B cell (primary cell): Measurements from ENCODE around the gene CLSTN2. TPM values are rescaled to one million over a fixed set of nuclear protein-coding genes. Genes with fewer than 3 reads are reported as not detected.

ENCODE experiments used
- ATAC-seq: fragments of 200-7000 bp; cut with Tn5 transposase; one replicate; pipeline ENCODE4 v1.10.0; 2021; ENCODE audit warnings: low read depth, mild to moderate bottlenecking, moderate number of reproducible peaks, moderate library complexity
- CTCF ChIA-PET: fragments of 350-600 bp; sonication (Branson Sonifier 250); formaldehyde crosslinking; loops from one replicate; lab custom pipeline; 2021; ENCODE audit warnings: antibody characterized with exemption, inconsistent platforms; lab: Charles Lee
- POLR2A ChIA-PET: fragments of 350-600 bp; sonication (Branson Sonifier 250); formaldehyde crosslinking; loops from one replicate; lab custom pipeline; 2021; ENCODE audit warnings: antibody characterized with exemption; lab: Charles Lee
- DNase-seq: peaks from one replicate; pipeline ENCODE4 v3.0.0; 2013
- H2AFZ ChIP-seq: 2 replicates; pipeline ENCODE4 v1.6.1; 2012; ENCODE audit warnings: mild to moderate bottlenecking, low read depth, low read length; ENCODE audit not compliant: insufficient read depth, poor library complexity, severe bottlenecking
- H3K27ac ChIP-seq, 2 donors: 1 replicate in 1 of 2; 2 replicates in 1 of 2; pipeline ENCODE4 v1.5.1; 2012 to 2013; ENCODE audit warnings: low read length in 2 of 2, mild to moderate bottlenecking in 2 of 2, moderate library complexity in 1 of 2
- H3K27me3 ChIP-seq, 4 experiments: fragments of 200-600 bp in 1 of 4; sonication (generic) in 1 of 4; replicated peaks in 1 of 4; 1 replicate in 2 of 4; 2 replicates in 2 of 4; pipeline versions ENCODE4 v1.6.1 to v1.7.0; 2013 to 2016; ENCODE audit warnings: low read length in 3 of 4, mild to moderate bottlenecking in 2 of 4, mixed read lengths in 1 of 4, moderate library complexity in 1 of 4; ENCODE audit not compliant: insufficient read depth in 4 of 4, control insufficient read depth in 3 of 4; ENCODE audit errors: control extremely low read depth in 1 of 4
- H3K36me3 ChIP-seq, 2 experiments: replicated peaks in 1 of 2; 1 replicate in 1 of 2; 2 replicates in 1 of 2; pipeline versions ENCODE4 v1.6.1 to v1.7.1; 2013; ENCODE audit warnings: low read length in 1 of 2; ENCODE audit not compliant: insufficient read depth in 2 of 2, control insufficient read depth in 1 of 2; ENCODE audit errors: control extremely low read depth in 1 of 2, extremely low read depth in 1 of 2
- H3K4me1 ChIP-seq, 2 donors: fragments of 200-600 bp in 1 of 2; sonication (generic) in 1 of 2; 1 replicate in 1 of 2; 2 replicates in 1 of 2; pipeline versions ENCODE4 v1.5.1 to v1.6.1; 2013 to 2017; ENCODE audit warnings: low read length in 2 of 2; ENCODE audit not compliant: control insufficient read depth in 2 of 2, insufficient read depth in 2 of 2
- H3K4me2 ChIP-seq: replicated peaks from 2 replicates; pipeline ENCODE3; 2012; ENCODE audit warnings: mild to moderate bottlenecking, low read depth, low read length; ENCODE audit not compliant: poor library complexity, severe bottlenecking
- H3K4me3 ChIP-seq, 5 experiments: fragments of 200-600 bp in 1 of 5; sonication (generic) in 1 of 5; 1 replicate in 3 of 5; 2 replicates in 2 of 5; pipeline versions ENCODE4 v1.5.1 to v1.7.0; 2011 to 2016; ENCODE audit warnings: low read length in 4 of 5, mild to moderate bottlenecking in 4 of 5, low read depth in 2 of 5, control low read depth in 1 of 5, moderate library complexity in 1 of 5; ENCODE audit not compliant: insufficient read depth in 1 of 5; ENCODE audit errors: control extremely low read depth in 1 of 5, extremely low read depth in 1 of 5
- H3K79me2 ChIP-seq: fragments of 200-600 bp; sonication (generic); one replicate; pipeline ENCODE4 v1.6.0; 2016; ENCODE audit warnings: low read length; ENCODE audit not compliant: control insufficient read depth, insufficient read depth
- H3K9ac ChIP-seq: fragments of 200-600 bp; sonication (generic); 2 replicates; pipeline ENCODE4 v1.6.1; 2017; ENCODE audit warnings: mild to moderate bottlenecking, low read length, moderate library complexity
- H3K9me3 ChIP-seq, 3 donors: one replicate each; pipeline versions ENCODE4 v1.6.1 to v1.7.1; 2013; ENCODE audit warnings: low read length in 2 of 3; ENCODE audit not compliant: control insufficient read depth in 2 of 3, insufficient read depth in 1 of 3; ENCODE audit errors: control extremely low read depth in 1 of 3
- H4K20me1 ChIP-seq: 2 replicates; pipeline ENCODE4 v1.6.0; 2012; ENCODE audit warnings: mild to moderate bottlenecking, low read length; ENCODE audit not compliant: insufficient read depth, control insufficient read depth, poor library complexity, severe bottlenecking
- H3K27ac Mint-ChIP-seq: one replicate; pipeline ENCODE4 v1.8.0; 2021; ENCODE audit warnings: mixed read lengths
- H3K27me3 Mint-ChIP-seq: one replicate; pipeline ENCODE4 v1.8.0; 2021; ENCODE audit warnings: mixed read lengths
- H3K4me1 Mint-ChIP-seq: one replicate; pipeline ENCODE4 v1.8.0; 2021; ENCODE audit warnings: mixed read lengths
- H3K4me3 Mint-ChIP-seq: one replicate; pipeline ENCODE4 v1.8.0; 2021; ENCODE audit warnings: mixed read lengths
- H3K9me3 Mint-ChIP-seq: one replicate; pipeline ENCODE4 v1.8.0; 2022; ENCODE audit warnings: mixed read lengths; ENCODE audit not compliant: insufficient read depth
- CTCF ChIP-seq: fragments of 200-600 bp; IDR thresholded peaks from one replicate; pipeline ENCODE4 v1.8.0; 2022; ENCODE audit warnings: antibody characterized with exemption, mild to moderate bottlenecking
- EZH2 ChIP-seq: IDR thresholded peaks from 2 replicates; pipeline ENCODE4 v1.6.1; 2012; ENCODE audit warnings: borderline replicate concordance, low read depth, mild to moderate bottlenecking, moderate library complexity, low read length; ENCODE audit not compliant: insufficient read depth, poor library complexity, severe bottlenecking
- WGBS: methylation state at CpG from one replicate; pipeline ENCODE4 v1.1.5; 2013; ENCODE audit warnings: missing lambda C conversion rate; ENCODE audit not compliant: insufficient coverage; 5-methylcytosine and 5-hydroxymethylcytosine counted together
- intact Hi-C: fragments of 100-400 bp; cut with micrococcal nuclease; formaldehyde crosslinking; loops from one replicate; pipeline ENCODE4 v1.10.0; 2022
- polyA plus RNA-seq: library from polyadenylated mRNA; depleted of rRNA; stranded (reverse); fragments of >200 nt; gene quantifications from 2 replicates; pipeline ENCODE4 v1.2.3, GENCODE V29; 2012
- total RNA-seq, 2 donors: library from RNA; stranded (reverse); fragments of 120-200 nt in 1 of 2; gene quantifications; 1 replicate in 1 of 2; 2 replicates in 1 of 2; pipeline versions ENCODE4 v1.2.3 to v1.2.4, GENCODE V29; 2013 to 2022

Gene CLSTN2
- total and polyA plus RNA-seq, 2 donors (not counting 1 experiment from before 2014, with no cell fraction given): not detected

- DNase-seq (no peak), ATAC-seq (no peak)
- no peaks in the 10 kb centered on the region for H3K79me2 ChIP-seq
- H3K27me3 Mint-ChIP-seq: peaks cover 8% of the 10 kb centered on the region
- H3K27ac ChIP-seq: no peak overlapping the region
- H3K4me1 Mint-ChIP-seq: no peaks in the 10 kb centered on the region
- H3K36me3 ChIP-seq: no peaks in the 10 kb centered on the region
- H4K20me1 ChIP-seq: no peaks in the 10 kb centered on the region
- no peak overlapping the region for H3K27ac Mint-ChIP-seq
- no peaks in the 10 kb centered on the region for H3K9me3 Mint-ChIP-seq
- H3K4me3 Mint-ChIP-seq: no peak overlapping the region
- ChIA-PET POLR2A (no interaction called here), CTCF (no interaction called here)
- H3K9me3 ChIP-seq: no peaks in the 10 kb centered on the region
- no peak overlapping the region for H2AFZ ChIP-seq
- intact Hi-C loops: no loop called here
- no peaks in the 10 kb centered on the region for H3K4me1 ChIP-seq
- no peak for TF ChIP-seq EZH2
- TF ChIP-seq CTCF: no peak
- no peak overlapping the region for H3K9ac ChIP-seq
- no peaks in the 10 kb centered on the region for H3K27me3 ChIP-seq
- H3K4me2 ChIP-seq: no peak overlapping the region
- H3K4me3 ChIP-seq: no peak overlapping the region
Observed at GRCh38 chr3:140034058-140034457, 99.1 kb downstream of the CLSTN2 start.

- Histone ChIP-seq H3K4me3 (no peak overlapping the region), H3K36me3 (no peaks in the 10 kb centered on the region), H3K27ac (no peak overlapping the region), H2AFZ (no peak overlapping the region), H4K20me1 (no peaks in the 10 kb centered on the region), H3K4me1 (no peaks in the 10 kb centered on the region), H3K27me3 (no peaks in the 10 kb centered on the region), H3K9me3 (no peaks in the 10 kb centered on the region), H3K4me2 (no peak overlapping the region), H3K9ac (no peak overlapping the region), H3K79me2 (no peaks in the 10 kb centered on the region)
- 13% methylated on average over 1 of the region's 2 CpGs for WGBS
- Mint-ChIP-seq H3K4me3 (no peak overlapping the region), H3K9me3 (no peaks in the 10 kb centered on the region), H3K27ac (no peak overlapping the region), H3K4me1 (no peaks in the 10 kb centered on the region), H3K27me3 (peaks cover 8% of the 10 kb centered on the region)
- intact Hi-C loops: no loop called here
- DNase-seq (no peak), ATAC-seq (no peak)
- TF ChIP-seq EZH2 (no peak), CTCF (no peak)
- CTCF ChIA-PET: no interaction called here
- POLR2A ChIA-PET: no interaction called here
Observed at GRCh38 chr3:140035871-140036270, 100.9 kb downstream of the CLSTN2 start.
